Heart right ventricle (tissue), 16 donors: Measurements from ENCODE around the gene PAX9. TPM values are rescaled to one million over a fixed set of nuclear protein-coding genes. Genes with fewer than 3 reads are reported as not detected.
"Not testable (repeated sequence)": the region's sequence is repeated elsewhere in the genome, so short reads cannot be mapped to it uniquely, and the experiment has no call there.

Experiments used
- ATAC-seq, 8 donors: fragments of 200-7000 bp; cut with Tn5 transposase; one replicate each; pipeline ENCODE4 v1.9.1; 2020; ENCODE audit warnings: mild to moderate bottlenecking in 8 of 8, moderate library complexity in 8 of 8, moderate number of reproducible peaks in 1 of 8
- DNase-seq, 2 donors: peaks; one replicate each; pipeline ENCODE4 v3.0.0-alpha.2; 2020
- H3K27ac ChIP-seq, 10 donors: fragments of 200-600 bp; sonication (generic) in 2 of 10; one replicate each; pipeline versions ENCODE4 v1.5.0 to v1.8.0; 2020 to 2022; ENCODE audit warnings: mild to moderate bottlenecking in 3 of 10
- H3K27me3 ChIP-seq, 7 donors: fragments of 200-600 bp; one replicate each; pipeline ENCODE4 v1.8.0; 2021 to 2022; ENCODE audit warnings: mild to moderate bottlenecking in 2 of 7
- H3K36me3 ChIP-seq, 9 donors: fragments of 200-600 bp; sonication (generic) in 1 of 9; one replicate each; pipeline versions ENCODE4 v1.5.0 to v1.8.0; 2020 to 2022; ENCODE audit warnings: mild to moderate bottlenecking in 2 of 9
- H3K4me1 ChIP-seq, 9 donors: fragments of 200-600 bp; sonication (generic) in 1 of 9; one replicate each; pipeline versions ENCODE4 v1.5.0 to v1.8.0; 2020 to 2022; ENCODE audit warnings: mild to moderate bottlenecking in 4 of 9
- H3K4me3 ChIP-seq, 10 donors: fragments of 200-600 bp; sonication (generic) in 2 of 10; one replicate each; pipeline versions ENCODE4 v1.5.0 to v1.8.0; 2020 to 2022; ENCODE audit warnings: mild to moderate bottlenecking in 7 of 10, moderate library complexity in 2 of 10
- H3K9me3 ChIP-seq, 11 donors: fragments of 200-600 bp in 10 of 11; sonication (generic) in 2 of 11; one replicate each; pipeline versions ENCODE4 v1.5.0 to v1.8.0; 2013 to 2022; ENCODE audit warnings: mild to moderate bottlenecking in 2 of 11, control low read depth in 1 of 11, moderate library complexity in 1 of 11
- CTCF ChIP-seq, 9 donors: fragments of 200-600 bp; sonication (generic) in 2 of 9; IDR thresholded peaks; one replicate each; pipeline versions ENCODE4 v1.5.0 to v1.8.0; 2021 to 2022; ENCODE audit warnings: antibody characterized with exemption in 9 of 9, mild to moderate bottlenecking in 5 of 9, moderate library complexity in 1 of 9
- whole genome bisulfite sequencing, 2 donors: extraction: QIAGEN DNeasy Blood & Tissue Kit; methylation state at CpG; one replicate each; pipeline ENCODE4 v1.1.7; 2013; ENCODE audit warnings: inconsistent platforms in 1 of 2; 5-methylcytosine and 5-hydroxymethylcytosine counted together
- intact Hi-C, 10 donors: fragments of 100-400 bp; cut with DNase I; formaldehyde crosslinking; loops; one replicate each; pipeline versions ENCODE4 v1.11.1 to v1.14.2; 2022
- polyA plus RNA-seq, 2 donors: library from polyadenylated mRNA; stranded (reverse); fragments of 200-250 nt; gene quantifications; one replicate each; pipeline ENCODE4 v1.2.3, GENCODE V29; 2013
- total RNA-seq, 10 donors: library from RNA; stranded (reverse); fragmentation: NEBNext Ultra II Directional in 3 of 10; extraction: Animal tissue kit (Norgen Biotek cat#: 25700) in 3 of 10; gene quantifications; one replicate each; pipeline versions ENCODE4 v1.2.1 to v1.2.4, GENCODE V29; 2021 to 2023
- donor health status: Arrhythmogenic right ventricular cardiomyopathy.
- donor health status: ischemic (EF 13 %, LVEDD 7.1; RV severe dilation, severe dysfunction).
- donor health status: healthy with polysubstance abuse.
- donor health status: DM: no; HTN: yes; CAD: no.
- donor health status: DM: no; HTN: no; CAD: no.
- donor health status: ischemic (EF 25% LVEDD 6.9; RV normal size, moderate dysfunction).
- donor health status: ischemic (EF 25% LVEDD 5.7; RV mildly dilated, moderate dysfunction).
- donor health status: healthy.
- donor health status: DM: yes; HTN: yes; CAD: no.
- donor health status: Ischemic cardiomyopathy.
- donor health status: ischemic (EF 35%, LVEDD 5.7; RV mildly dilated, moderate dysfunction).
- donor health status: nonischemic (EF 11% LVEDD 7.7; RV severe dilation, severe dysfunction).
- donor health status: DM: yes; HTN: yes; CAD: no.
- donor health status: PGD.
- donor health status: ischemic (EF 29% LVEDD 5.4; RV normal size, mild dysfunction).
- donor health status: nonischemic (EF 23%, LVEDD 6.1; RV moderate dilation, normal function).

The PAX9 gene
- total and polyA plus RNA-seq, 12 donors, result 0.01 TPM; not detected in 11

GRCh38 chr14:36683083-36683724, 21.5 kb downstream of the PAX9 start:
- DNase-seq (no peak), ATAC-seq (no peak)
- no peak overlapping the region for H3K4me3 ChIP-seq
- TF ChIP-seq CTCF (IDR thresholded peaks at IDR 0.05), result no peak
- WGBS, 2 donors, result 42 to 46% methylated on average over 9 of the region's 9 CpGs
- peaks cover 0 to 40% (median 9%) of the 10 kb centered on the region in 7 donors for H3K27me3 ChIP-seq
- intact Hi-C loops, result no loop called here
- H3K36me3 ChIP-seq, result no peaks in the 10 kb centered on the region
- H3K4me1 ChIP-seq, result no peaks in the 10 kb centered on the region
- H3K9me3 ChIP-seq, result no peaks in the 10 kb centered on the region
- H3K27ac ChIP-seq, result no peak overlapping the region

- ATAC-seq, result no peak
- H3K27ac ChIP-seq, result no peak overlapping the region
- peaks cover 0 to 25% (median 5%) of the 10 kb centered on the region in 7 donors for H3K27me3 ChIP-seq
- TF ChIP-seq CTCF (IDR thresholded peaks at IDR 0.05), result no peak
- WGBS, 2 donors, result 95 to 97% methylated on average over 3 of the region's 3 CpGs
- intact Hi-C loops, result no loop called here
- no peak overlapping the region for H3K4me3 ChIP-seq
- no peak for DNase-seq
- H3K9me3 ChIP-seq, result peaks cover 0 to 2% (median 0%) of the 10 kb centered on the region in 11 donors
- H3K4me1 ChIP-seq, result no peaks in the 10 kb centered on the region
- no peaks in the 10 kb centered on the region for H3K36me3 ChIP-seq
Measured at GRCh38 chr14:36684946-36685345, 23.3 kb downstream of the PAX9 start.

- Histone ChIP-seq H3K27me3 (peaks cover 0 to 5% (median under 1%) of the 10 kb centered on the region in 7 donors), H3K4me1 (no peaks in the 10 kb centered on the region), H3K4me3 (no peak overlapping the region), H3K27ac (no peak overlapping the region), H3K36me3 (no peaks in the 10 kb centered on the region), H3K9me3 (peaks cover 0 to 13% (median 4%) of the 10 kb centered on the region in 11 donors)
- ATAC-seq, result no peak
- intact Hi-C loops, result no loop called here
- TF ChIP-seq CTCF (IDR thresholded peaks at IDR 0.05), result no peak
- no peak for DNase-seq
- WGBS, 2 donors, result 27 to 40% methylated on average over 1 of the region's 1 CpG
Measured at GRCh38 chr14:36690311-36691040, 28.8 kb downstream of the PAX9 start.

- H3K27ac ChIP-seq, DNase-seq, intact Hi-C loops, H3K4me1 ChIP-seq, H3K4me3 ChIP-seq, H3K36me3 ChIP-seq, ATAC-seq, H3K27me3 ChIP-seq: not testable (repeated sequence)
- 49 to 63% methylated on average over 7 of the region's 7 CpGs for WGBS, 2 donors
- H3K9me3 ChIP-seq, result peaks cover 0 to 37% (median 4%) of the 10 kb centered on the region in 11 donors
Measured at GRCh38 chr14:36699420-36699819, 37.8 kb downstream of the PAX9 start.

GRCh38 chr14:36700651-36701050, 39.0 kb downstream of the PAX9 start:
- DNase-seq (no peak), ATAC-seq (no peak)
- peaks cover 0 to 24% (median 0%) of the 10 kb centered on the region in 11 donors for H3K9me3 ChIP-seq
- H3K4me3 ChIP-seq, result no peak overlapping the region
- H3K27ac ChIP-seq, result no peak overlapping the region
- intact Hi-C loops, result no loop called here
- peaks cover 0 to 4% (median 0%) of the 10 kb centered on the region in 7 donors for H3K27me3 ChIP-seq
- no peaks in the 10 kb centered on the region for H3K36me3 ChIP-seq
- 94 to 95% methylated on average over 1 of the region's 1 CpG for WGBS, 2 donors
- TF ChIP-seq CTCF (IDR thresholded peaks at IDR 0.05), result no peak
- H3K4me1 ChIP-seq, result no peaks in the 10 kb centered on the region
